ENCODE measurements around the gene CCDC186. TPM values are rescaled to one million over a fixed set of nuclear protein-coding genes. Genes with fewer than 3 reads are reported as not detected.

The CCDC186 gene
- total and polyA plus RNA-seq, 4 donors: 5.3 to 96.7 (median 15.1) TPM

DNA sequence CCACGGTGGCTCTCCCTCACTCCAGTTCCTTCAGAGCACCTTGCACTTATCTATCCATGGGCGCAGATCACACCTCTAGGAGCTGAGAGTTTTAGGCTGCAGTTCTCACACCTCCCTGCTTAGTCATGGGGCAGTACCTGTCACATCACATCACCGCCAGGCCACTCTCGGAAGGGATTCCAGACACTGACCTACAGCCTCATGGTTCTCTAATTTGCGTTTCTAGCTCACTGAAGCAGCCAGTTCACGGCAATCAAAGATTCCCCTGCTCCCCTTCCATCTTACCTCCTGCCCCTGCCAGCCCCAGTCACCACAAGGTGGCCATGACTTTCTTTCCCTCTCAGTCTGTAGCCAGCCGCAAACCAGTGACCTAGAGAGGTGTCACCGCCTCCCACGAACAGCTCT lies 96.2 kb downstream of the CCDC186 start:
- peaks cover 0 to 2% (median 0%) of the 10 kb centered on the region in 5 donors for H3K4me1 ChIP-seq (ENCODE audit: control insufficient read depth in 5 of 5, insufficient read depth in 5 of 5, low read length in 5 of 5)
- no peaks in the 10 kb centered on the region for H3K9me3 ChIP-seq (ENCODE audit: control insufficient read depth in 4 of 4, insufficient read depth in 3 of 4, low read length in 3 of 4)
- 89 to 94% methylated on average over 9 of the region's 9 CpGs for WGBS, 2 donors
- no peak overlapping the region for H3K4me3 ChIP-seq
- DNase-seq: no peak
- H3K27me3 ChIP-seq (ENCODE audit: control insufficient read depth in 3 of 3, insufficient read depth in 3 of 3, low read length in 2 of 3): no peaks in the 10 kb centered on the region
- ATAC-seq (ENCODE audit: insufficient read depth, low FRiP score): no peak
- H3K9ac ChIP-seq (ENCODE audit: insufficient read depth in 1 of 2, low read length in 2 of 2): no peak overlapping the region
- H3K36me3 ChIP-seq (ENCODE audit: control insufficient read depth in 4 of 4, insufficient read depth in 4 of 4, low read length in 4 of 4): no peaks in the 10 kb centered on the region
- TF ChIP-seq, protein P1, sequence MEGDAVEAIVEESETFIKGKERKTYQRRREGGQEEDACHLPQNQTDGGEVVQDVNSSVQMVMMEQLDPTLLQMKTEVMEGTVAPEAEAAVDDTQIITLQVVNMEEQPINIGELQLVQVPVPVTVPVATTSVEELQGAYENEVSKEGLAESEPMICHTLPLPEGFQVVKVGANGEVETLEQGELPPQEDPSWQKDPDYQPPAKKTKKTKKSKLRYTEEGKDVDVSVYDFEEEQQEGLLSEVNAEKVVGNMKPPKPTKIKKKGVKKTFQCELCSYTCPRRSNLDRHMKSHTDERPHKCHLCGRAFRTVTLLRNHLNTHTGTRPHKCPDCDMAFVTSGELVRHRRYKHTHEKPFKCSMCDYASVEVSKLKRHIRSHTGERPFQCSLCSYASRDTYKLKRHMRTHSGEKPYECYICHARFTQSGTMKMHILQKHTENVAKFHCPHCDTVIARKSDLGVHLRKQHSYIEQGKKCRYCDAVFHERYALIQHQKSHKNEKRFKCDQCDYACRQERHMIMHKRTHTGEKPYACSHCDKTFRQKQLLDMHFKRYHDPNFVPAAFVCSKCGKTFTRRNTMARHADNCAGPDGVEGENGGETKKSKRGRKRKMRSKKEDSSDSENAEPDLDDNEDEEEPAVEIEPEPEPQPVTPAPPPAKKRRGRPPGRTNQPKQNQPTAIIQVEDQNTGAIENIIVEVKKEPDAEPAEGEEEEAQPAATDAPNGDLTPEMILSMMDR (IDR thresholded peaks at IDR 0.05; ENCODE audit: control extremely low read depth, extremely low read depth): no peak
- no peak overlapping the region for H3K27ac ChIP-seq (ENCODE audit: low read depth in 1 of 2, low read length in 1 of 2)

DNA sequence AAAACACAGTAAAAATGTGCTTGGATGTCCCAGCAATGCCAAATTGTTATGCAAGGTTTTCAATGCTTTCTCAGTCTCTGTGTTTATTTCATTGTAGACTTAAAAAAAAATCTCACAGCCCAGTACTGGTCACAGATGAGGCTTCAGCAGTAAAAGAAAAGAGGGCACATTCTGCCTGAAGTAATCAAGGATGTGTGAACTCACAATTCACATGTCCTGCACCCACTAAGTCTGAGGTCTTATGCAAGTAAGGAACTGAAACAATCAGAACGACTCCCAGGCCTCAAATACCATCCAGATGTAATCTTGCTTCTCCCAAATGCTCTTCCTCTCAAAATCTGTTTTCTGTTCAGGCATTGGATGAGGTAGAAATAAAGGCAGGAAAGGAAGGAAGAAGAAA lies 96.7 kb downstream of the CCDC186 start:
- Histone ChIP-seq H3K9ac (ENCODE audit: insufficient read depth in 1 of 2, low read length in 2 of 2) (no peak overlapping the region), H3K9me3 (ENCODE audit: control insufficient read depth in 4 of 4, insufficient read depth in 3 of 4, low read length in 3 of 4) (no peaks in the 10 kb centered on the region), H3K36me3 (ENCODE audit: control insufficient read depth in 4 of 4, insufficient read depth in 4 of 4, low read length in 4 of 4) (no peaks in the 10 kb centered on the region), H3K27me3 (ENCODE audit: control insufficient read depth in 3 of 3, insufficient read depth in 3 of 3, low read length in 2 of 3) (no peaks in the 10 kb centered on the region), H3K27ac (ENCODE audit: low read depth in 1 of 2, low read length in 1 of 2) (no peak overlapping the region), H3K4me1 (ENCODE audit: control insufficient read depth in 5 of 5, insufficient read depth in 5 of 5, low read length in 5 of 5) (peaks cover 0 to 2% (median 0%) of the 10 kb centered on the region in 5 donors), H3K4me3 (no peak overlapping the region)
- TF ChIP-seq, protein P1 (IDR thresholded peaks at IDR 0.05; ENCODE audit: control extremely low read depth, extremely low read depth): no peak
- ATAC-seq (ENCODE audit: insufficient read depth, low FRiP score): no peak
- no peak for DNase-seq
- WGBS, 2 donors: 35 to 53% methylated on average over 1 of the region's 1 CpG

DNA sequence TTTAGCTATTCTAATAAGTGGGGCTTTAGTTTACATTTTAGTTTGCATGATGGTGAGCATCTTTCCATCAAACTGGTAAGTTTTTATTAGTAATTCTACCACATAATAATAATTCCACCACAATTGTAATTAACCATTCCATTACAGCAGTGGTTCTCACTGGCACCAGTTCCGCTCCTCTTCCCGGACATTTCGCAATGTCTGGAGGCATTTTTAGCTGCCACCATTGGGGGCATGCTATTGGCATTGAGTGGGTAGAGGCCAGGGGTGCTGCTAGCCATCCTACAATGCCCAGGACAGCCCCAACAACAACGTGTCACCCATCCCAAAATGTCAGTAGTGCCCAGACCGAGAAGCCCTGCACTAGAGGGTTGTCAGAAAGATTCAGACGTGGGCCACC lies 98.9 kb downstream of the CCDC186 start:
- 84 to 93% methylated on average over 6 of the region's 6 CpGs for WGBS, 2 donors
- TF ChIP-seq, protein P1 (IDR thresholded peaks at IDR 0.05; ENCODE audit: control extremely low read depth, extremely low read depth): no peak
- Histone ChIP-seq H3K9me3 (ENCODE audit: control insufficient read depth in 4 of 4, insufficient read depth in 3 of 4, low read length in 3 of 4) (no peaks in the 10 kb centered on the region), H3K36me3 (ENCODE audit: control insufficient read depth in 4 of 4, insufficient read depth in 4 of 4, low read length in 4 of 4) (no peaks in the 10 kb centered on the region), H3K9ac (ENCODE audit: insufficient read depth in 1 of 2, low read length in 2 of 2) (no peak overlapping the region), H3K27ac (ENCODE audit: low read depth in 1 of 2, low read length in 1 of 2) (no peak overlapping the region), H3K4me1 (ENCODE audit: control insufficient read depth in 5 of 5, insufficient read depth in 5 of 5, low read length in 5 of 5) (peaks cover 0 to 2% (median 0%) of the 10 kb centered on the region in 5 donors), H3K27me3 (ENCODE audit: control insufficient read depth in 3 of 3, insufficient read depth in 3 of 3, low read length in 2 of 3) (no peaks in the 10 kb centered on the region), H3K4me3 (no peak overlapping the region)
- no peak for ATAC-seq (ENCODE audit: insufficient read depth, low FRiP score)
- DNase-seq: no peak
